ENCODE data around the gene MSH2. TPM values are rescaled to one million over a fixed set of nuclear protein-coding genes. Genes with fewer than 3 reads are reported as not detected.

The MSH2 gene
- 9.8 and 16.0 TPM in 2 replicates for total RNA-seq (ENCODE audit: low replicate concordance)

GRCh38 chr2:47402805-47403608 is at the start of gene MSH2:
Gene MSH2 (plus strand): TSS chr2:47403156. CDS start chr2:47403192, 36 bp downstream.

Other genes with a start within 250 kb of the MSH2 start
- gene STPG4, start 247.8 kb upstream of the MSH2 start, total RNA-seq (ENCODE audit: low replicate concordance): 0.23 TPM in 2 replicates
- 366 and 640 TPM in 2 replicates for gene CALM2, start 226.6 kb upstream of the MSH2 start, total RNA-seq (ENCODE audit: low replicate concordance)
- gene EPCAM, start 33.8 kb upstream of the MSH2 start, total RNA-seq (ENCODE audit: low replicate concordance): 0.08 and 0.47 TPM in 2 replicates
- gene KCNK12, start 167.8 kb downstream of the MSH2 start, total RNA-seq (ENCODE audit: low replicate concordance): not detected in 2 replicates